HEK293 (cell line): ENCODE measurements around the gene ZNF460.
"Not testable (repeated sequence)": the region's sequence is repeated elsewhere in the genome, so short reads cannot be mapped to it uniquely, and the experiment has no call there.

Experiments
- CTCF ChIA-PET: fragments of 350-600 bp; formaldehyde crosslinking; extraction: SDS; loops from one replicate; lab custom pipeline; 2021; ENCODE audit warnings: antibody characterized with exemption; lab: Yijun Ruan, JAX
- POLR2A ChIA-PET: fragments of 300-600 bp; formaldehyde crosslinking; extraction: SDS; loops from one replicate; lab custom pipeline; 2020; ENCODE audit warnings: antibody characterized with exemption, inconsistent platforms; lab: Yijun Ruan, JAX
- H3K27ac ChIP-seq: fragments of 200-500 bp; sonication (Bioruptor generic); 2 replicates; pipeline ENCODE4 v1.5.1; 2014; ENCODE audit warnings: low read depth, low read length, control low read depth, inconsistent platforms; ENCODE audit errors: extremely low read depth
- H3K36me3 ChIP-seq, 2 experiments: fragments of 200-500 bp in 1 of 2; sonication (Bioruptor generic) in 1 of 2; 1 replicate in 1 of 2; 2 replicates in 1 of 2; pipeline ENCODE4 v1.5.1; 2014 to 2017; ENCODE audit warnings: inconsistent platforms in 2 of 2, low read length in 2 of 2; ENCODE audit not compliant: control insufficient read depth in 2 of 2, insufficient read depth in 1 of 2
- H3K4me1 ChIP-seq: fragments of 200-500 bp; sonication (Bioruptor generic); 2 replicates; pipeline ENCODE4 v1.5.1; 2014; ENCODE audit warnings: mild to moderate bottlenecking, low read length, inconsistent platforms; ENCODE audit not compliant: control insufficient read depth, insufficient read depth
- H3K4me3 ChIP-seq: 2 replicates; pipeline ENCODE4 v1.5.1; 2011; ENCODE audit warnings: low read depth, mild to moderate bottlenecking, control low read depth, low read length, moderate library complexity
- H3K9me3 ChIP-seq: fragments of 200-500 bp; sonication (Bioruptor generic); 2 replicates; pipeline ENCODE4 v1.5.1; 2014; ENCODE audit warnings: low read depth, low read length, inconsistent platforms; ENCODE audit not compliant: control insufficient read depth, insufficient read depth
- HOXD13 ChIP-seq: sonication (generic); formaldehyde crosslinking; IDR thresholded peaks from 2 replicates; pipeline ENCODE4 v1.8.0; 2022; ENCODE audit warnings: missing genetic modification reagents, borderline replicate concordance
- SALL2 ChIP-seq: fragments of 450-650 bp; formaldehyde crosslinking; IDR thresholded peaks from 2 replicates; pipeline ENCODE4 v1.5.0; 2017; ENCODE audit warnings: missing biosample characterization, mild to moderate bottlenecking, missing genetic modification characterization, borderline replicate concordance
- WT1 ChIP-seq: fragments of 450-650 bp; formaldehyde crosslinking; IDR thresholded peaks from 2 replicates; pipeline ENCODE4 v1.5.1; 2016; ENCODE audit warnings: missing biosample characterization, missing genetic modification characterization
- YY2 ChIP-seq: fragments of 450-650 bp; formaldehyde crosslinking; IDR thresholded peaks from 2 replicates; pipeline ENCODE4 v1.5.1; 2016; ENCODE audit warnings: missing biosample characterization, missing genetic modification characterization
- ZEB2 ChIP-seq: fragments of 450-650 bp; formaldehyde crosslinking; IDR thresholded peaks from 2 replicates; pipeline ENCODE4 v1.5.1; 2016; ENCODE audit warnings: missing biosample characterization, missing genetic modification characterization
- ZFP3 ChIP-seq: fragments of 450-650 bp; formaldehyde crosslinking; IDR thresholded peaks from 2 replicates; pipeline ENCODE4 v1.5.1; 2016; ENCODE audit warnings: low read depth, missing biosample characterization, missing genetic modification characterization
- ZNF133 ChIP-seq: fragments of 450-650 bp; formaldehyde crosslinking; IDR thresholded peaks from 2 replicates; pipeline ENCODE4 v1.5.1; 2016; ENCODE audit warnings: missing biosample characterization, missing genetic modification characterization
- ZNF175 ChIP-seq: fragments of 450-650 bp; formaldehyde crosslinking; IDR thresholded peaks from 2 replicates; pipeline ENCODE4 v1.5.1; 2016; ENCODE audit warnings: missing biosample characterization, missing genetic modification characterization
- ZNF184 ChIP-seq: fragments of 450-650 bp; IDR thresholded peaks from 2 replicates; pipeline ENCODE4 v1.5.1; 2018; ENCODE audit warnings: missing biosample characterization, mild to moderate bottlenecking, missing genetic modification characterization
- ZNF221 ChIP-seq: fragments of 450-650 bp; formaldehyde crosslinking; IDR thresholded peaks from 2 replicates; pipeline ENCODE4 v1.5.1; 2017; ENCODE audit warnings: missing biosample characterization, missing genetic modification characterization, borderline replicate concordance
- ZNF239 ChIP-seq: fragments of 450-650 bp; formaldehyde crosslinking; IDR thresholded peaks from 2 replicates; pipeline ENCODE4 v1.5.1; 2016; ENCODE audit warnings: missing biosample characterization, missing genetic modification characterization
- ZNF324 ChIP-seq: fragments of 450-650 bp; formaldehyde crosslinking; IDR thresholded peaks from 2 replicates; pipeline ENCODE4 v1.5.1; 2016; ENCODE audit warnings: missing biosample characterization, missing genetic modification characterization
- ZNF394 ChIP-seq: fragments of 450-650 bp; formaldehyde crosslinking; IDR thresholded peaks from 2 replicates; pipeline ENCODE4 v1.5.1; 2016; ENCODE audit warnings: missing biosample characterization, missing genetic modification characterization, mild to moderate bottlenecking, moderate library complexity, borderline replicate concordance
- ZNF404 ChIP-seq: fragments of 450-650 bp; formaldehyde crosslinking; IDR thresholded peaks from 2 replicates; pipeline ENCODE4 v1.5.1; 2017; ENCODE audit warnings: missing biosample characterization, missing genetic modification characterization
- ZNF416 ChIP-seq: fragments of 450-650 bp; formaldehyde crosslinking; IDR thresholded peaks from 2 replicates; pipeline ENCODE4 v1.5.1; 2016; ENCODE audit warnings: missing biosample characterization, missing genetic modification characterization
- ZNF571 ChIP-seq: fragments of 450-650 bp; formaldehyde crosslinking; IDR thresholded peaks from 2 replicates; pipeline ENCODE4 v1.5.0; 2017; ENCODE audit warnings: missing biosample characterization, missing genetic modification characterization
- ZNF654 ChIP-seq: fragments of 450-650 bp; formaldehyde crosslinking; IDR thresholded peaks from 2 replicates; pipeline ENCODE4 v1.5.1; 2016; ENCODE audit warnings: low read depth, missing biosample characterization, missing genetic modification characterization
- ZNF658 ChIP-seq: fragments of 450-650 bp; formaldehyde crosslinking; IDR thresholded peaks from 2 replicates; pipeline ENCODE4; 2016; ENCODE audit warnings: missing biosample characterization, missing genetic modification characterization
- ZNF777 ChIP-seq: fragments of 450-650 bp; formaldehyde crosslinking; IDR thresholded peaks from 2 replicates; pipeline ENCODE4 v1.5.1; 2017; ENCODE audit warnings: missing biosample characterization, missing genetic modification characterization, borderline replicate concordance
- ZNF785 ChIP-seq: fragments of 450-650 bp; formaldehyde crosslinking; IDR thresholded peaks from 2 replicates; pipeline ENCODE4 v1.5.1; 2016; ENCODE audit warnings: missing biosample characterization, missing genetic modification characterization
- ZNF791 ChIP-seq: fragments of 450-650 bp; formaldehyde crosslinking; IDR thresholded peaks from 2 replicates; pipeline ENCODE4 v1.5.1; 2016; ENCODE audit warnings: missing biosample characterization, missing genetic modification characterization
- TF ChIP-seq, protein P1 (sequence below): fragments of 450-650 bp; formaldehyde crosslinking; IDR thresholded peaks from 2 replicates; pipeline ENCODE4 v1.5.1; 2016; ENCODE audit warnings: missing biosample characterization, missing genetic modification characterization
- TF ChIP-seq, protein P2 (sequence below): fragments of 450-650 bp; formaldehyde crosslinking; IDR thresholded peaks from 2 replicates; pipeline ENCODE4 v1.5.1; 2017; ENCODE audit warnings: missing biosample characterization, missing genetic modification characterization
- TF ChIP-seq, protein P3 (sequence below): fragments of 450-650 bp; formaldehyde crosslinking; conservative IDR thresholded peaks from 2 replicates; pipeline ENCODE4 v1.5.1; 2016; ENCODE audit warnings: low read depth, missing biosample characterization, missing genetic modification characterization

Gene ZNF460

DNA sequence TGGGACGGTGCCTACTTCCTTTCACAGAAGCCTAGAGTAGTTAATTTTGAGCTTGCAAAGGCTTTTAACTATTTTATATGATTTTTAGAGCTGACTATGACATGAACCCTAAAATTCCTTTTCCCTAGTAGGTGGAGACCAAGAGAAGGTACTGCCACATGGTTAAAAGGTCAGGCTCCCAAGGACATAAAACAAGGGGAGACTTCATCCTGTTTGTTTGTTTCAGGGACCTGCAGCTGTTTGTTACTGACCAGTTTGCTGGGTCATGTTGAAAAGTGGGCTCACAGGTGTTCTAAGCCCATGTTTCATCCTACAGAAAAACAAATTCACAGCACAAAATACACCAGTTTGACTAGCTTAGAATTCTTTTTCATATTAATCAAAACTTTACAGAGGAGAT, 3.9 kb upstream of the ZNF460 start (continued):
- TF ChIP-seq ZNF654 (tag by site-specific recombination) (no peak), ZNF133 (no peak), ZNF239 (tag by site-specific recombination) (no peak), ZNF175 (tag by site-specific recombination) (no peak), ZNF416 (tag by site-specific recombination) (no peak)

DNA sequence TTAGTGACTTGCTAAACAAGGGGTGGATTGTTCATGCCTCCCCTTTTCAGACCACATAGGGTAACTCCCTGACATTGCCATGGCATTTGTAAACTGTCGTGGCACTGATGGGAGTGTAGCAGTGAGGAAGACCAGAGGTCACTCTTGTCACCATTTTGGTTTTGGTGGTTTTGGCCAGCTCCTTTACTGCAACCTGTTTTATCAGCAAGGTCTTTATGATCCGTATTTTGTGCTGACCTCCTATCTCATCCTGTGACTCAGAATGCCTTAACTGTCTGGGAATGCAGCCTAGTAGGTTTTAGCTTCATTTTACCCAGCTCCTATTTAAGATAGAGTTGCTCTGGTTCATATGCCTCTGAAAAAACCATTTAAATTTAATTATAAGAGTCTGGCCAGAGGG, 1.8 kb upstream of the ZNF460 start:
- Histone ChIP-seq H3K4me1 (peaks cover 16% of the 10 kb centered on the region), H3K36me3 (peaks cover 10 to 16% of the 10 kb centered on the region in 2 experiments; a peak in 2 of 3 replicates)
- H3K4me3 ChIP-seq, H3K9me3 ChIP-seq, H3K27ac ChIP-seq, CTCF ChIA-PET: not testable (repeated sequence)
- POLR2A ChIA-PET: interaction anchor here (0.6 to 0.7 kb wide), 2 partner anchors 8 to 102 kb away, joined by 3 read pairs; no protein-coding TSS in a partner anchor

DNA sequence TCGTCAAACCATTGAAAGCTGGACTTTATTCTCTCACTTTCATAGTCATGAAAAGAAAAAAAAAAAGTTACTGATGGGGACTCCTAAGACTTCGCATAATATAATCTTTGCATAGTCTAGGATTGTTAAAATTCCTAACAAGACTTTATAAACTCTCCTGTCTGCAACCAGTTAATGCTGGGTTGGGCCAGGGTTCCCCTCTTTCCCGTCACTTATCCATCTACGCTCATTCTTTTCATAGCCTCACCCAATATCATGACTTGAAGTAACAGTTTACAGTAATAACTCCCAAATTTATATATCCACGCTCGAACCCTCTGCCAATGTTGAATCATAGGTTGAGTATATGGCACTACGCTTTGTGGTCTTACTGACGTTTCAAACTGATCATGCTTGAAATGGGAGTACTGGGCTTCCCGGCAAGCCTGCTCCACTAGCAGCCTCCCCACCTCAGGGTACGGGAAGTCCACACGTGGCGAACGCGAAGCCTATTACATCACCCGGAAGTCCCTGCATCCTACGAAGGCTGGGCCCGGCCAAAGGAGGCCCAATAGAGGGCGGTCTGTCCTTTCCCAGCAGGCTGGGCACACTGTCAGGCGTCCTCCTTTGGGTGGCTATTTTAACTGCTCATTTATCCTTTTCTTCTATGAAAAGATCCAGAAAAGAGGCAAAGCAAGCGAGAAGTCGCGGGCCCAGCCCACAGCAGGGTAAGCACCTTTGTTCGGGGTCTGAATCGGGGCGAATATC, 694 bp upstream of the ZNF460 start:
- peaks cover 19 to 25% of the 10 kb centered on the region in 2 experiments; a peak in 2 of 3 replicates for H3K36me3 ChIP-seq
- no peak for TF ChIP-seq ZNF221
- TF ChIP-seq ZNF785 (tag by site-specific recombination): no peak
- TF ChIP-seq HOXD13: peak; percentile 83; the same call in 1 of the 2 replicates
- no peak for TF ChIP-seq ZNF404
- TF ChIP-seq ZNF777 (tag by site-specific recombination): no peak
- TF ChIP-seq, protein P1, sequence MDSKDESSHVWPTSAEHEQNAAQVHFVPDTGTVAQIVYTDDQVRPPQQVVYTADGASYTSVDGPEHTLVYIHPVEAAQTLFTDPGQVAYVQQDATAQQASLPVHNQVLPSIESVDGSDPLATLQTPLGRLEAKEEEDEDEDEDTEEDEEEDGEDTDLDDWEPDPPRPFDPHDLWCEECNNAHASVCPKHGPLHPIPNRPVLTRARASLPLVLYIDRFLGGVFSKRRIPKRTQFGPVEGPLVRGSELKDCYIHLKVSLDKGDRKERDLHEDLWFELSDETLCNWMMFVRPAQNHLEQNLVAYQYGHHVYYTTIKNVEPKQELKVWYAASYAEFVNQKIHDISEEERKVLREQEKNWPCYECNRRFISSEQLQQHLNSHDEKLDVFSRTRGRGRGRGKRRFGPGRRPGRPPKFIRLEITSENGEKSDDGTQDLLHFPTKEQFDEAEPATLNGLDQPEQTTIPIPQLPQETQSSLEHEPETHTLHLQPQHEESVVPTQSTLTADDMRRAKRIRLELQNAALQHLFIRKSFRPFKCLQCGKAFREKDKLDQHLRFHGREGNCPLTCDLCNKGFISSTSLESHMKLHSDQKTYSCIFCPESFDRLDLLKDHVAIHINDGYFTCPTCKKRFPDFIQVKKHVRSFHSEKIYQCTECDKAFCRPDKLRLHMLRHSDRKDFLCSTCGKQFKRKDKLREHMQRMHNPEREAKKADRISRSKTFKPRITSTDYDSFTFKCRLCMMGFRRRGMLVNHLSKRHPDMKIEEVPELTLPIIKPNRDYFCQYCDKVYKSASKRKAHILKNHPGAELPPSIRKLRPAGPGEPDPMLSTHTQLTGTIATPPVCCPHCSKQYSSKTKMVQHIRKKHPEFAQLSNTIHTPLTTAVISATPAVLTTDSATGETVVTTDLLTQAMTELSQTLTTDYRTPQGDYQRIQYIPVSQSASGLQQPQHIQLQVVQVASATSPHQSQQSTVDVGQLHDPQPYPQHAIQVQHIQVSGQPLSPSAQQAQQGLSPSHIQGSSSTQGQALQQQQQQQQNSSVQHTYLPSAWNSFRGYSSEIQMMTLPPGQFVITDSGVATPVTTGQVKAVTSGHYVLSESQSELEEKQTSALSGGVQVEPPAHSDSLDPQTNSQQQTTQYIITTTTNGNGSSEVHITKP (tag by site-specific recombination): peak; percentile 74
- TF ChIP-seq ZEB2 (tag by site-specific recombination): peak; percentile 62
- TF ChIP-seq YY2 (tag by site-specific recombination): no peak
- TF ChIP-seq, protein P2, sequence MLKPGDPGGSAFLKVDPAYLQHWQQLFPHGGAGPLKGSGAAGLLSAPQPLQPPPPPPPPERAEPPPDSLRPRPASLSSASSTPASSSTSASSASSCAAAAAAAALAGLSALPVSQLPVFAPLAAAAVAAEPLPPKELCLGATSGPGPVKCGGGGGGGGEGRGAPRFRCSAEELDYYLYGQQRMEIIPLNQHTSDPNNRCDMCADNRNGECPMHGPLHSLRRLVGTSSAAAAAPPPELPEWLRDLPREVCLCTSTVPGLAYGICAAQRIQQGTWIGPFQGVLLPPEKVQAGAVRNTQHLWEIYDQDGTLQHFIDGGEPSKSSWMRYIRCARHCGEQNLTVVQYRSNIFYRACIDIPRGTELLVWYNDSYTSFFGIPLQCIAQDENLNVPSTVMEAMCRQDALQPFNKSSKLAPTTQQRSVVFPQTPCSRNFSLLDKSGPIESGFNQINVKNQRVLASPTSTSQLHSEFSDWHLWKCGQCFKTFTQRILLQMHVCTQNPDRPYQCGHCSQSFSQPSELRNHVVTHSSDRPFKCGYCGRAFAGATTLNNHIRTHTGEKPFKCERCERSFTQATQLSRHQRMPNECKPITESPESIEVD (tag by site-specific recombination): no peak
- no peak for TF ChIP-seq WT1 (tag by site-specific recombination)
- no peak for TF ChIP-seq ZNF184 (tag by site-specific recombination)
- TF ChIP-seq ZNF324 (tag by site-specific recombination): no peak; the same call in 1 of the 2 replicates
- TF ChIP-seq, protein P3, sequence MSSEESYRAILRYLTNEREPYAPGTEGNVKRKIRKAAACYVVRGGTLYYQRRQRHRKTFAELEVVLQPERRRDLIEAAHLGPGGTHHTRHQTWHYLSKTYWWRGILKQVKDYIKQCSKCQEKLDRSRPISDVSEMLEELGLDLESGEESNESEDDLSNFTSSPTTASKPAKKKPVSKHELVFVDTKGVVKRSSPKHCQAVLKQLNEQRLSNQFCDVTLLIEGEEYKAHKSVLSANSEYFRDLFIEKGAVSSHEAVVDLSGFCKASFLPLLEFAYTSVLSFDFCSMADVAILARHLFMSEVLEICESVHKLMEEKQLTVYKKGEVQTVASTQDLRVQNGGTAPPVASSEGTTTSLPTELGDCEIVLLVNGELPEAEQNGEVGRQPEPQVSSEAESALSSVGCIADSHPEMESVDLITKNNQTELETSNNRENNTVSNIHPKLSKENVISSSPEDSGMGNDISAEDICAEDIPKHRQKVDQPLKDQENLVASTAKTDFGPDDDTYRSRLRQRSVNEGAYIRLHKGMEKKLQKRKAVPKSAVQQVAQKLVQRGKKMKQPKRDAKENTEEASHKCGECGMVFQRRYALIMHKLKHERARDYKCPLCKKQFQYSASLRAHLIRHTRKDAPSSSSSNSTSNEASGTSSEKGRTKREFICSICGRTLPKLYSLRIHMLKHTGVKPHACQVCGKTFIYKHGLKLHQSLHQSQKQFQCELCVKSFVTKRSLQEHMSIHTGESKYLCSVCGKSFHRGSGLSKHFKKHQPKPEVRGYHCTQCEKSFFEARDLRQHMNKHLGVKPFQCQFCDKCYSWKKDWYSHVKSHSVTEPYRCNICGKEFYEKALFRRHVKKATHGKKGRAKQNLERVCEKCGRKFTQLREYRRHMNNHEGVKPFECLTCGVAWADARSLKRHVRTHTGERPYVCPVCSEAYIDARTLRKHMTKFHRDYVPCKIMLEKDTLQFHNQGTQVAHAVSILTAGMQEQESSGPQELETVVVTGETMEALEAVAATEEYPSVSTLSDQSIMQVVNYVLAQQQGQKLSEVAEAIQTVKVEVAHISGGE (tag by site-specific recombination): peak; percentile 77
- TF ChIP-seq ZNF791 (tag by site-specific recombination): no peak
- no peak for TF ChIP-seq ZFP3 (tag by site-specific recombination)
- no peak for TF ChIP-seq ZNF394 (tag by site-specific recombination)
- no peak for TF ChIP-seq ZNF571 (tag by site-specific recombination)
- no peak for TF ChIP-seq ZNF658 (tag by site-specific recombination)
- no peak for TF ChIP-seq SALL2 (tag by site-specific recombination)

More for the DNA sequence above, 694 bp upstream of the ZNF460 start:
- Histone ChIP-seq H3K27ac (peak overlapping the region; percentile 90), H3K9me3 (no peaks in the 10 kb centered on the region), H3K4me1 (peaks cover 16% of the 10 kb centered on the region), H3K4me3 (peak overlapping the region; percentile 96)
- CTCF ChIA-PET: no interaction called here
- POLR2A ChIA-PET: interaction anchor here (0.6 to 1.0 kb wide), 2 partner anchors 33 to 39 kb away, joined by 3 to 5 read pairs; partner anchors contain the start of gene ZNF805
